Erythroblast (primary cell): ENCODE results near the gene HSBP1.

Source experiments
- GATA1 ChIP-seq: IDR thresholded peaks from 2 replicates; pipeline ENCODE4 v1.6.1; 2011; ENCODE audit warnings: low read depth, mild to moderate bottlenecking, control low read depth, low read length, moderate library complexity
- POLR2A ChIP-seq: IDR thresholded peaks from 2 replicates; pipeline ENCODE4 v1.6.1; 2011; ENCODE audit warnings: mild to moderate bottlenecking, low read length

DNA sequence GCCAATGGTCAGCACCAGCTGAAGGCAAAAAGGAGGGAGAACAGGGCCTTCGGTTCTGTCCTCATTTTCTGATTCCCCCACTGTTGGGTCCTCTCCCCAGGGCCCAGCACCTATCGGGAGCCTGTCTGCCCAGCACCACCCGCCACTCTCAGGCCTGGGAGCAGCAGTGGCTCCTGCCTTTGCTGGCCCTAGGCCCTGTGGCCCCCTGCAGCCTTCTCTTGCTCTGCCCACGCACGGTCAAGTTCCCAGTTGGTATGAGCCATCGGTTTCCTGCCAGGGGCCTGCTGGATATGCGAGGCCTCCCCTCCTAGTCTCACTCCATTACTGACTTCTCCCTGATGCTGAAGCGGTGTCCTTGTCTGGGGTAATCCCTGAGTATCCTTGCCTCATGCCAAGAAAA, 37.5 kb downstream of the HSBP1 start:
- no peak for TF ChIP-seq POLR2A
- TF ChIP-seq GATA1, result no peak
